ENCODE data around the gene ZDHHC14. TPM values are rescaled to one million over a fixed set of nuclear protein-coding genes. Genes with fewer than 3 reads are reported as not detected.

The ZDHHC14 gene
- total RNA-seq, 2 experiments from 2014 or later = 1.7 to 2.5 TPM

- no peak overlapping the region for H3K4me3 Mint-ChIP-seq
- H3K9me3 Mint-ChIP-seq = no peaks in the 10 kb centered on the region
- DNase-seq (peak; percentile 15), ATAC-seq (no peak)
- peaks cover 23% of the 10 kb centered on the region for H3K4me1 Mint-ChIP-seq (ENCODE audit: low read depth)
- ChIA-PET CTCF (interaction anchor here (1.1 to 5.9 kb wide), 7 partner anchors 10 to 355 kb away, joined by 3 to 80 read pairs (median 4); partner anchors contain the start of gene TMEM242), POLR2A (interaction anchor here (1.6 kb wide), 1 partner anchor 356 kb away, joined by 4 read pairs; no protein-coding TSS in a partner anchor)
- H3K27me3 Mint-ChIP-seq = peaks cover 3% of the 10 kb centered on the region
- intact Hi-C loops (cut with micrococcal nuclease) = no loop called here
- no peak overlapping the region for H3K27ac Mint-ChIP-seq
- TF ChIP-seq CTCF (IDR thresholded peaks at IDR 0.05) = no peak
- H3K36me3 Mint-ChIP-seq (ENCODE audit: low read depth) = no peaks in the 10 kb centered on the region
Observed at GRCh38 chr6:157670466-157671186, 289.6 kb downstream of the ZDHHC14 start.

GRCh38 chr6:157672726-157673412, 291.9 kb downstream of the ZDHHC14 start:
- no peak for ATAC-seq
- CTCF ChIA-PET = no interaction called here

GRCh38 chr6:157673596-157673995, 292.6 kb downstream of the ZDHHC14 start:
- no peak for DNase-seq
- Mint-ChIP-seq H3K9me3 (no peaks in the 10 kb centered on the region), H3K27ac (no peak overlapping the region), H3K36me3 (ENCODE audit: low read depth) (no peaks in the 10 kb centered on the region), H3K4me1 (ENCODE audit: low read depth) (peaks cover 14% of the 10 kb centered on the region), H3K4me3 (no peak overlapping the region), H3K27me3 (no peaks in the 10 kb centered on the region)
- ChIA-PET POLR2A (no interaction called here), CTCF (no interaction called here)
- ATAC-seq = no peak
- TF ChIP-seq CTCF (IDR thresholded peaks at IDR 0.05) = no peak
- intact Hi-C loops (cut with micrococcal nuclease) = no loop called here

More at GRCh38 chr6:157672726-157673412, 291.9 kb downstream of the ZDHHC14 start:
- Mint-ChIP-seq H3K27ac (no peak overlapping the region), H3K4me1 (ENCODE audit: low read depth) (peaks cover 14% of the 10 kb centered on the region), H3K9me3 (no peaks in the 10 kb centered on the region), H3K27me3 (no peaks in the 10 kb centered on the region), H3K36me3 (ENCODE audit: low read depth) (no peaks in the 10 kb centered on the region), H3K4me3 (no peak overlapping the region)
- intact Hi-C loops (cut with micrococcal nuclease) = no loop called here
- POLR2A ChIA-PET = no interaction called here
- no peak for DNase-seq
- TF ChIP-seq CTCF (IDR thresholded peaks at IDR 0.05) = no peak

GRCh38 chr6:157674061-157674460, 293.1 kb downstream of the ZDHHC14 start:
- no peak overlapping the region for H3K27ac Mint-ChIP-seq
- peaks cover 14% of the 10 kb centered on the region for H3K4me1 Mint-ChIP-seq (ENCODE audit: low read depth)
- no peak for TF ChIP-seq CTCF (IDR thresholded peaks at IDR 0.05)
- no peak for DNase-seq
- no peak overlapping the region for H3K4me3 Mint-ChIP-seq
- intact Hi-C loops (cut with micrococcal nuclease) = no loop called here
- ChIA-PET CTCF (no interaction called here), POLR2A (no interaction called here)
- no peaks in the 10 kb centered on the region for H3K9me3 Mint-ChIP-seq
- no peaks in the 10 kb centered on the region for H3K36me3 Mint-ChIP-seq (ENCODE audit: low read depth)
- no peak for ATAC-seq
- no peaks in the 10 kb centered on the region for H3K27me3 Mint-ChIP-seq

GRCh38 chr6:157675831-157676230, 294.8 kb downstream of the ZDHHC14 start:
- ChIA-PET POLR2A (no interaction called here), CTCF (interaction anchor here (1.3 kb wide), 1 partner anchor 10 kb away, joined by 8 read pairs; no protein-coding TSS in a partner anchor)
- no peak for TF ChIP-seq CTCF (IDR thresholded peaks at IDR 0.05)
- Mint-ChIP-seq H3K27me3 (no peaks in the 10 kb centered on the region), H3K4me1 (ENCODE audit: low read depth) (peaks cover 3% of the 10 kb centered on the region), H3K4me3 (no peak overlapping the region), H3K9me3 (no peaks in the 10 kb centered on the region), H3K27ac (no peak overlapping the region), H3K36me3 (ENCODE audit: low read depth) (no peaks in the 10 kb centered on the region)
- ATAC-seq (no peak), DNase-seq (no peak)
- intact Hi-C loops (cut with micrococcal nuclease) = no loop called here

Data from activated CD8-positive, alpha-beta T cell treated with anti-CD3 and anti-CD28 coated beads for 36 hours (primary cell).